RWPE2 (cell line): ENCODE results near the gene CHST14.

ENCODE experiments used
- ATAC-seq: fragments of 200-7000 bp; cut with Tn5 transposase; 3 replicates; pipeline ENCODE4 v1.9.1; 2021; ENCODE audit warnings: low read depth
- DNase-seq: peaks from one replicate; pipeline ENCODE4 v3.0.0-alpha.2; 2020; ENCODE audit warnings: low spot score
- H3K27ac ChIP-seq: fragments of 450-650 bp; 2 replicates; pipeline ENCODE4 v1.5.1; 2017; ENCODE audit warnings: mild to moderate bottlenecking; ENCODE audit not compliant: poor library complexity, severe bottlenecking
- H3K27me3 ChIP-seq: fragments of 250-450 bp; sonication (Bioruptor Pico); 2 replicates; pipeline ENCODE4 v1.5.1; 2021; ENCODE audit warnings: mild to moderate bottlenecking, moderate library complexity; ENCODE audit not compliant: insufficient read depth, poor library complexity, severe bottlenecking
- H3K36me3 ChIP-seq: fragments of 250-450 bp; sonication (Bioruptor Pico); 2 replicates; pipeline ENCODE4 v1.5.1; 2020; ENCODE audit warnings: low read depth, mild to moderate bottlenecking, moderate library complexity
- H3K4me1 ChIP-seq: fragments of 250-450 bp; sonication (Bioruptor Pico); 2 replicates; pipeline ENCODE4 v1.5.1; 2021; ENCODE audit warnings: mild to moderate bottlenecking, moderate library complexity; ENCODE audit not compliant: insufficient read depth, poor library complexity, severe bottlenecking
- H3K4me3 ChIP-seq: fragments of 250-450 bp; sonication (Bioruptor Pico); 2 replicates; pipeline ENCODE4 v1.5.1; 2021; ENCODE audit warnings: mild to moderate bottlenecking, moderate library complexity; ENCODE audit not compliant: severe bottlenecking
- H3K9me3 ChIP-seq: fragments of 250-450 bp; sonication (Bioruptor Pico); 2 replicates; pipeline ENCODE4 v1.5.1; 2021; ENCODE audit warnings: mild to moderate bottlenecking, moderate library complexity; ENCODE audit not compliant: severe bottlenecking
- TF ChIP-seq, protein P1 (sequence below): fragments of 450-650 bp; IDR thresholded peaks from one replicate; pipeline ENCODE4 v1.5.1; 2017; ENCODE audit warnings: mild to moderate bottlenecking, moderate library complexity; ENCODE audit not compliant: poor library complexity, severe bottlenecking

CHST14 gene, protein sequence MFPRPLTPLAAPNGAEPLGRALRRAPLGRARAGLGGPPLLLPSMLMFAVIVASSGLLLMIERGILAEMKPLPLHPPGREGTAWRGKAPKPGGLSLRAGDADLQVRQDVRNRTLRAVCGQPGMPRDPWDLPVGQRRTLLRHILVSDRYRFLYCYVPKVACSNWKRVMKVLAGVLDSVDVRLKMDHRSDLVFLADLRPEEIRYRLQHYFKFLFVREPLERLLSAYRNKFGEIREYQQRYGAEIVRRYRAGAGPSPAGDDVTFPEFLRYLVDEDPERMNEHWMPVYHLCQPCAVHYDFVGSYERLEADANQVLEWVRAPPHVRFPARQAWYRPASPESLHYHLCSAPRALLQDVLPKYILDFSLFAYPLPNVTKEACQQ

DNA sequence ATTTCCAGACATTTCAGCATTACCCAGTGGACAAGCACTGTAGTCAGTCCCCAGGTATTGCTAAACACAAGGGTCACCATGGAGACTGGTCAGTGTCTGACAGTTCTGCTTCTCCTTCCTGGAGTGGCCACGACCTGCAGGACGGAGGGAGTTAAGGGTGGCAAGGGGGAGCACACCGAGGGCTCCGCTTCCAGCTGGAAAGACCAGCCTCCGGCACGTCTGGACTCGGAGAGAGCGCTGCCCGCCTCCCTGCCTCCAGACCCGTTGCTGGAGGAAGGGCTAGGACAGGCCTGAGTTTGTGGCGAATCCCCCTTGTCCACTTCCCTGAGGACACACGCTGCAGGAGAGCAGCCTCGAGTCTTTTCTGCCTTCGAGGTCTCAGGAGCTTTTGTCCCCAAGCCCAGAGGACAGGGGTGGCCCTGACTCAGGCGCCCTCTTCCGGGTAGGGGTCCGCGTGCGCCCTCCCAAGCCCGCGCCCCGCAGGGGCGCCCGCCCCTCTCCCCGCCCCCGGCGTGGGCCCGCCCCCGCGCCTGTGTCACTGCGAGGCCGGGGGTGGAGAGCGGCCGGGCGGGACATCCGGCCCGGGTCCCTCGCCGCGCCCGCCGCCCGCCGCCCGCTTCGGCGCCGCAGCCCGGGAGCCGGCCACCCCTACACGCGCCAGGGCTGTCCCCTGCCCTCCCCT is at the start of gene CHST14:
CHST14 (plus strand) TSS at position 562 of the 682 bp plus-strand sequence. CDS start 230 bp downstream, outside the sequence.
- Histone ChIP-seq H3K36me3 (no peaks in the 10 kb centered on the region), H3K27ac (peak within 1 kb of the TSS; percentile 64), H3K4me1 (peaks cover 6% of the 10 kb centered on the region), H3K27me3 (no peaks in the 10 kb centered on the region), H3K9me3 (no peaks in the 10 kb centered on the region), H3K4me3 (peak within 1 kb of the TSS; percentile 45)
- ATAC-seq (peak; percentile 49), DNase-seq (no peak)
- TF ChIP-seq, protein P1, sequence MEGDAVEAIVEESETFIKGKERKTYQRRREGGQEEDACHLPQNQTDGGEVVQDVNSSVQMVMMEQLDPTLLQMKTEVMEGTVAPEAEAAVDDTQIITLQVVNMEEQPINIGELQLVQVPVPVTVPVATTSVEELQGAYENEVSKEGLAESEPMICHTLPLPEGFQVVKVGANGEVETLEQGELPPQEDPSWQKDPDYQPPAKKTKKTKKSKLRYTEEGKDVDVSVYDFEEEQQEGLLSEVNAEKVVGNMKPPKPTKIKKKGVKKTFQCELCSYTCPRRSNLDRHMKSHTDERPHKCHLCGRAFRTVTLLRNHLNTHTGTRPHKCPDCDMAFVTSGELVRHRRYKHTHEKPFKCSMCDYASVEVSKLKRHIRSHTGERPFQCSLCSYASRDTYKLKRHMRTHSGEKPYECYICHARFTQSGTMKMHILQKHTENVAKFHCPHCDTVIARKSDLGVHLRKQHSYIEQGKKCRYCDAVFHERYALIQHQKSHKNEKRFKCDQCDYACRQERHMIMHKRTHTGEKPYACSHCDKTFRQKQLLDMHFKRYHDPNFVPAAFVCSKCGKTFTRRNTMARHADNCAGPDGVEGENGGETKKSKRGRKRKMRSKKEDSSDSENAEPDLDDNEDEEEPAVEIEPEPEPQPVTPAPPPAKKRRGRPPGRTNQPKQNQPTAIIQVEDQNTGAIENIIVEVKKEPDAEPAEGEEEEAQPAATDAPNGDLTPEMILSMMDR, result peak; percentile 24

DNA sequence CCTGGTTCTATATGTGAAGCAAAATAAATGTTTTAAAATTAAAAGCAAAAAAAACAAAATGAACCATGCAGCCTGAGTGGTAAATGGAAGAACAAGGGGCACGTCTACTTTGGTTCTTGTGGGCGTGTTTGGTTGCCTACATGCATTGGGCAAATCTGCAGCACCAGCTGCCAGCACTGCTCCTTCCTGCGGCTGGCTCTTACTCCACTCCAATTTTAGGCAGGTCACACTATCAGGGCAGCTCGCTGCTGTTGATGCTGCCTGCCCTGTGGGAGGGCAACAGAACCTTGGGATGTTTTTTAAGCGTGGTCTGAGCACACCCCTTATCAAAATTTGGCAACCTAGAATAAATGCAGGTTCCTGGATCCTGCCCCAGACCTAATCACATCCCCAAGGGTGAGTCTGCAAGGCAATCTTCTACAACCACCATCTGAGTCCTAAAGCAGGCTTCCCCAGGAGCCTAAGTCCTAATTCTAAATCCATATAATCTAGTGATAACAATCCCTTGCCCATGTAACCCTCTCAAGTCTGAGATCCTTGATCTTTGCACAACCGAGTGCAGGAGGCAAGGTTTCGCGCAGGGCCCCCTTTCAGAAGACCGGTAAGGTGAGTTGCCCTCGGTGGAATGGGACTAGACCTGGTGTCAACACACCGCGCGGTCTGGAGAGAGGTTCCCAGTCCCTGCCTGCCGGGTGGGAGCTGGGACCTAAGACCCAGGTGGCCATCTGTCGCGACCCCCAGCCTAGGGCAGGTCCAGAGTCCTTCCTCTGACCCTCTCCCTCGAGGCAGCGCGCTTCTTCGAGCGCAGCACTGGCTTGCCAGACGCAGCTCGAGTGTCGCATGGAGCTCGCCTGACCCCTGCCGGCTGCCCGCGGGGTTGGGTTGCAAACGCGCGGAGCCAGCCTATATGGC is 49.3 kb upstream of the CHST14 start:
- H3K27ac ChIP-seq, result peak overlapping the region; percentile 32
- no peaks in the 10 kb centered on the region for H3K9me3 ChIP-seq
- H3K36me3 ChIP-seq, result peaks cover 24% of the 10 kb centered on the region
- TF ChIP-seq, protein P1, result peak; percentile 100
- no peaks in the 10 kb centered on the region for H3K27me3 ChIP-seq
- DNase-seq (no peak), ATAC-seq (peak; percentile 77)
- H3K4me1 ChIP-seq, result peaks cover 15% of the 10 kb centered on the region
- no peak overlapping the region for H3K4me3 ChIP-seq

DNA sequence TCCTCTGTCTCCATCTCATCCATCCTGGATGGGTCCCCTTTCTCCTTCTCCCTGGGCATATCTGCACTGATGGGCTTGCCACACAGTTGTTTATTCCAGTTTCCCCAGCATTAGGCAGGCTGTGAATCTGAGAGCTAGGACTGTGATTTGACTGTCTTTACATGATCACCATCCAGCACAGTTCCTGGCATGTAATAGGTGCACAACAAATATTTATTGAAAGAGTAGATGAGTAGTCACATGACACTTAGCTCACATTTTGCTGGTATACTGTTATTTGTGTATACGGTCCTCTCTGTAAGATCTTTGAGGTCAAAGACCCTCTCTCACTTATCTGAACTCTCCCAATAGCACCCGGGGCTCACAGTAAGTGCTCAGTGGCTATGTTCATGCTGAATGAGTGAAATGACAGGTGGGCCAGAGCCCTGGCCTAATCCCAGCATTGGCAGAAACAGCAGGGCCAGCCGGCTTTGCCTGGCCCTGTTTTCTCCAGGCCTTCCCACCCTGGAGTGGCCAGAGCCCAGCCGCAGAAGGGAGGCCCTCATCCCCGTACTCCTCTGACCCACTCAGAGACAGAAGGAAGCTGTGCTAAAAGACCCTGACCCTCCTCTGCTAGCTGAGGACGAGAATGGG is 46.2 kb upstream of the CHST14 start:
- Histone ChIP-seq H3K27ac (no peak overlapping the region), H3K9me3 (no peaks in the 10 kb centered on the region), H3K27me3 (no peaks in the 10 kb centered on the region), H3K4me3 (no peak overlapping the region), H3K36me3 (peaks cover under 1% of the 10 kb centered on the region; the same call in 1 of the 2 replicates), H3K4me1 (peaks cover 15% of the 10 kb centered on the region)
- ATAC-seq, result no peak
- DNase-seq, result no peak
- TF ChIP-seq, protein P1, result no peak

DNA sequence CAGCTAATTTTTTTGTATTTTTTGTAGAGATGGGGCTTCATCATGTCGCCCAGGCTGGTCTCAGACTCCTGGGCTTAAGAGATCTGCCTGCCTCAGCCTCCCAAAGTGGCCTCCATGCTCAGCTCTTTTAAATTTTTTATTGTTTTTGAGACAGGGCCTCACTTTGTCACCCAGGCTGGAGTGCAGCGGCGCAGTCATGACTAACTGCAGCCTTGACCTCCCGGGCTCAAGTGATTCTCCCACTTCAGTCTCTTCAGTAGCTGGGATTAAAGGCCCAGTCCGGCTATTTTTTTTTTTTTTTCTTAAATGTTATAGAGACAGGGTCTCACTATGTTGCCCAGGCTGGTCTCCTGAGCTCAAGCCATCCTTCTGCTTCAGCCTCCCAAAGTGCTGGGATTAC is 45.1 kb upstream of the CHST14 start:
- no peak overlapping the region for H3K27ac ChIP-seq
- no peak overlapping the region for H3K4me3 ChIP-seq
- no peaks in the 10 kb centered on the region for H3K36me3 ChIP-seq
- TF ChIP-seq, protein P1, result no peak
- peaks cover 12% of the 10 kb centered on the region for H3K4me1 ChIP-seq
- ATAC-seq (no peak), DNase-seq (no peak)
- no peaks in the 10 kb centered on the region for H3K27me3 ChIP-seq
- no peaks in the 10 kb centered on the region for H3K9me3 ChIP-seq
